ENCODE results near the gene KCNMB2.
"Not testable (repeated sequence)": the region's sequence is repeated elsewhere in the genome, so short reads cannot be mapped to it uniquely, and the experiment has no call there.

Gene KCNMB2

GRCh38 chr3:178856804-178857203 is 320.6 kb downstream of the KCNMB2 start:
- no peak for DNase-seq (ENCODE audit: low read depth in 1 of 2, low spot score in 1 of 2)

GRCh38 chr3:178859386-178859785 is 323.1 kb downstream of the KCNMB2 start:
- DNase-seq (ENCODE audit: low read depth in 1 of 2, low spot score in 1 of 2): no peak

GRCh38 chr3:178859900-178860436 is 323.7 kb downstream of the KCNMB2 start:
- DNase-seq (ENCODE audit: low read depth in 1 of 2, low spot score in 1 of 2): not testable (repeated sequence)

- no peak for DNase-seq (ENCODE audit: low read depth in 1 of 2, low spot score in 1 of 2)
Measured at GRCh38 chr3:178868681-178869080, 332.4 kb downstream of the KCNMB2 start.

GRCh38 chr3:178870085-178870484 is 333.8 kb downstream of the KCNMB2 start:
- DNase-seq (ENCODE audit: low read depth in 1 of 2, low spot score in 1 of 2): no peak

- no peak for DNase-seq (ENCODE audit: low read depth in 1 of 2, low spot score in 1 of 2)
Measured at GRCh38 chr3:178875157-178875556, 338.9 kb downstream of the KCNMB2 start.

GRCh38 chr3:178875836-178876235 is 339.6 kb downstream of the KCNMB2 start:
- DNase-seq (ENCODE audit: low read depth in 1 of 2, low spot score in 1 of 2): no peak

- DNase-seq (ENCODE audit: low read depth in 1 of 2, low spot score in 1 of 2): no peak
Measured at GRCh38 chr3:178880274-178880673, 344.0 kb downstream of the KCNMB2 start.
